Left ventricle myocardium inferior (tissue), 1 donor: ENCODE measurements around the gene PEX11G. TPM values are rescaled to one million over a fixed set of nuclear protein-coding genes. Genes with fewer than 3 reads are reported as not detected.

ENCODE experiments used
- DNase-seq: peaks from one replicate; pipeline ENCODE4 v3.0.0-alpha.2; 2020
- H3K27ac ChIP-seq: fragments of 200-600 bp; replicated peaks from 2 replicates; pipeline ENCODE4 v1.8.0; 2021
- H3K27me3 ChIP-seq: fragments of 200-600 bp; 2 replicates; pipeline ENCODE4 v1.8.0; 2021; ENCODE audit warnings: low read depth
- H3K36me3 ChIP-seq: fragments of 200-600 bp; 2 replicates; pipeline ENCODE4 v1.8.0; 2021
- H3K4me1 ChIP-seq: fragments of 200-600 bp; 2 replicates; pipeline ENCODE4 v1.8.0; 2021
- H3K4me3 ChIP-seq: fragments of 200-600 bp; 2 replicates; pipeline ENCODE4 v1.8.0; 2021; ENCODE audit warnings: mild to moderate bottlenecking, moderate library complexity
- H3K9me3 ChIP-seq: fragments of 200-600 bp; replicated peaks from 2 replicates; pipeline ENCODE4 v1.8.0; 2021
- CTCF ChIP-seq: fragments of 200-600 bp; IDR thresholded peaks from 2 replicates; pipeline ENCODE4 v1.8.0; 2021; ENCODE audit warnings: antibody characterized with exemption, mild to moderate bottlenecking, borderline replicate concordance
- intact Hi-C: fragments of 100-400 bp; cut with micrococcal nuclease; formaldehyde crosslinking; loops from one replicate; pipeline ENCODE4 v1.11.0; 2022
- long read RNA-seq: library from polyadenylated mRNA; unstranded; transcript quantifications from one replicate; pipeline ENCODE4 v2.0.0, GENCODE V29; 2021
- total RNA-seq: library from RNA; stranded (reverse); fragmentation: NEBNext Ultra II Directional; extraction: Animal tissue kit (Norgen Biotek cat#: 25700); gene quantifications from one replicate; pipeline ENCODE4 v1.2.1, GENCODE V29; 2021
- donor health status: DM: no; HTN: yes; CAD: no; lungs with severe emphysema.

Gene PEX11G
- 1.2 TPM for total RNA-seq
- long read RNA-seq, partial matches to known transcripts: 1 of 2 reads
- long read RNA-seq, other reads (novel, unspliced or antisense): 0 of 2 reads

- H3K36me3 ChIP-seq: no peaks in the 10 kb centered on the region
- DNase-seq: peak; percentile 93
- no peak for TF ChIP-seq CTCF
- H3K27me3 ChIP-seq: no peaks in the 10 kb centered on the region
- H3K9me3 ChIP-seq: no peaks in the 10 kb centered on the region
- H3K27ac ChIP-seq: peak within 1 kb of the TSS; percentile 76
- intact Hi-C loops: no loop called here
- H3K4me1 ChIP-seq: peaks cover 13% of the 10 kb centered on the region
- peak within 1 kb of the TSS; percentile 71 for H3K4me3 ChIP-seq
These were observed at the start of gene PEX11G for GRCh38 chr19:7488736-7489353. Gene PEX11G (minus strand): TSS chr19:7489035. CDS start chr19:7489010, 25 bp downstream.

GRCh38 chr19:7535998-7536695, 47.3 kb upstream of the PEX11G start:
- TF ChIP-seq CTCF: no peak
- Histone ChIP-seq H3K27ac (peak overlapping the region; percentile 93), H3K4me1 (peaks cover 38% of the 10 kb centered on the region), H3K9me3 (no peaks in the 10 kb centered on the region), H3K36me3 (peaks cover 54% of the 10 kb centered on the region), H3K27me3 (no peaks in the 10 kb centered on the region), H3K4me3 (peak overlapping the region; percentile 95)
- DNase-seq: no peak
- intact Hi-C loops: no loop called here

- Histone ChIP-seq H3K27me3 (no peaks in the 10 kb centered on the region), H3K36me3 (peaks cover 50% of the 10 kb centered on the region), H3K27ac (peak within 1 kb of the TSS; percentile 93), H3K4me3 (peak within 1 kb of the TSS; percentile 95), H3K4me1 (peaks cover 38% of the 10 kb centered on the region), H3K9me3 (no peaks in the 10 kb centered on the region)
- intact Hi-C loops: no loop called here
- no peak for TF ChIP-seq CTCF
- peak; percentile 98 for DNase-seq
These were observed 46.5 kb upstream of the PEX11G start, which contains the start of gene PNPLA6 for GRCh38 chr19:7535047-7535997. Gene PNPLA6 (plus strand): TSS chr19:7535717. CDS start chr19:7535789, 72 bp downstream.

GRCh38 chr19:7534531-7535046, 45.8 kb upstream of the PEX11G start:
- intact Hi-C loops: no loop called here
- Histone ChIP-seq H3K27ac (peak overlapping the region; percentile 93), H3K4me1 (peaks cover 38% of the 10 kb centered on the region), H3K4me3 (peak overlapping the region; percentile 95), H3K36me3 (peaks cover 50% of the 10 kb centered on the region), H3K27me3 (no peaks in the 10 kb centered on the region), H3K9me3 (no peaks in the 10 kb centered on the region)
- TF ChIP-seq CTCF: no peak
- DNase-seq: peak; percentile 63
